GM12873 (cell line): ENCODE results near the gene PLPP4.

ENCODE experiments used
- CTCF ChIP-seq: IDR thresholded peaks from 2 replicates; pipeline ENCODE4 v1.5.1; 2012; ENCODE audit warnings: low read depth, mild to moderate bottlenecking, moderate library complexity, low read length, control low read depth; ENCODE audit not compliant: insufficient read depth; ENCODE audit errors: missing control alignments

The PLPP4 gene

GRCh38 chr10:120505056-120505455 is 48.0 kb downstream of the PLPP4 start:
- no peak for TF ChIP-seq CTCF

GRCh38 chr10:120505866-120506265 is 48.8 kb downstream of the PLPP4 start:
- TF ChIP-seq CTCF = no peak

GRCh38 chr10:120506674-120507073 is 49.6 kb downstream of the PLPP4 start:
- TF ChIP-seq CTCF = no peak

GRCh38 chr10:120507175-120507574 is 50.1 kb downstream of the PLPP4 start:
- no peak for TF ChIP-seq CTCF

GRCh38 chr10:120507651-120508050 is 50.6 kb downstream of the PLPP4 start:
- TF ChIP-seq CTCF = no peak

- no peak for TF ChIP-seq CTCF
Observed at GRCh38 chr10:120508393-120508792, 51.4 kb downstream of the PLPP4 start.

GRCh38 chr10:120508966-120509365 is 51.9 kb downstream of the PLPP4 start:
- no peak for TF ChIP-seq CTCF
